GOT3 (cell line): Measurements from ENCODE around the gene RAB11FIP3.
"Not testable (repeated sequence)": the region's sequence is repeated elsewhere in the genome, so short reads cannot be mapped to it uniquely, and the experiment has no call there.

Source experiments
- DNase-seq: peaks from one replicate; lab custom pipeline; 2025; ENCODE audit warnings: mixed read lengths; lab: John Stamatoyannopoulos, UW

Gene RAB11FIP3

GRCh38 chr16:495127-495748, 69.8 kb downstream of the RAB11FIP3 start:
- no peak for DNase-seq

GRCh38 chr16:496097-496886, 70.8 kb downstream of the RAB11FIP3 start:
- no peak for DNase-seq

- DNase-seq: no peak
Measured at GRCh38 chr16:497258-497657, 71.8 kb downstream of the RAB11FIP3 start.

GRCh38 chr16:499924-500323, 74.5 kb downstream of the RAB11FIP3 start:
- no peak for DNase-seq

GRCh38 chr16:500709-501108, 75.3 kb downstream of the RAB11FIP3 start:
- no peak for DNase-seq

- no peak for DNase-seq
Measured at GRCh38 chr16:502179-502943, 76.9 kb downstream of the RAB11FIP3 start.

- DNase-seq: no peak
Measured at GRCh38 chr16:503150-504071, 78.0 kb downstream of the RAB11FIP3 start.

GRCh38 chr16:505479-506245, 80.2 kb downstream of the RAB11FIP3 start:
- DNase-seq: no peak

GRCh38 chr16:506246-506546, 80.7 kb downstream of the RAB11FIP3 start:
- DNase-seq: no peak

- DNase-seq: not testable (repeated sequence)
Measured at GRCh38 chr16:507527-507926, 82.1 kb downstream of the RAB11FIP3 start.

- DNase-seq: no peak
Measured at GRCh38 chr16:507996-508395, 82.5 kb downstream of the RAB11FIP3 start.

- DNase-seq: no peak
Measured at GRCh38 chr16:508884-509736, 83.7 kb downstream of the RAB11FIP3 start.

GRCh38 chr16:510066-510825, 84.8 kb downstream of the RAB11FIP3 start:
- no peak for DNase-seq

GRCh38 chr16:512802-513201, 87.4 kb downstream of the RAB11FIP3 start:
- no peak for DNase-seq

- DNase-seq: no peak
Measured at GRCh38 chr16:513950-514349, 88.5 kb downstream of the RAB11FIP3 start.

- DNase-seq: no peak
Measured at GRCh38 chr16:515175-515938, 89.9 kb downstream of the RAB11FIP3 start.

GRCh38 chr16:515939-516226, 90.4 kb downstream of the RAB11FIP3 start:
- no peak for DNase-seq

- DNase-seq: no peak
Measured at GRCh38 chr16:516301-516700, 90.9 kb downstream of the RAB11FIP3 start.

GRCh38 chr16:518858-519257, 93.4 kb downstream of the RAB11FIP3 start:
- DNase-seq: no peak
